Esophagus squamous epithelium (tissue), 4 donors: Measurements from ENCODE around the gene DCTN1.

Experiments
- POLR2A ChIP-seq, 4 donors: fragments of 450-650 bp; IDR thresholded peaks; one replicate each; pipeline ENCODE4 v1.6.1; 2017; ENCODE audit warnings: antibody characterized with exemption in 4 of 4, mild to moderate bottlenecking in 4 of 4, moderate library complexity in 3 of 4
- TF ChIP-seq, protein P1 (sequence below), 6 experiments: fragments of 450-650 bp in 4 of 6; fragments of 200-600 bp in 2 of 6; sonication (generic) in 2 of 6; IDR thresholded peaks; one replicate each; pipeline ENCODE4 v1.5.1; 2016 to 2019; ENCODE audit warnings: antibody characterized with exemption in 6 of 6, mild to moderate bottlenecking in 4 of 6, moderate library complexity in 4 of 6

DNA sequence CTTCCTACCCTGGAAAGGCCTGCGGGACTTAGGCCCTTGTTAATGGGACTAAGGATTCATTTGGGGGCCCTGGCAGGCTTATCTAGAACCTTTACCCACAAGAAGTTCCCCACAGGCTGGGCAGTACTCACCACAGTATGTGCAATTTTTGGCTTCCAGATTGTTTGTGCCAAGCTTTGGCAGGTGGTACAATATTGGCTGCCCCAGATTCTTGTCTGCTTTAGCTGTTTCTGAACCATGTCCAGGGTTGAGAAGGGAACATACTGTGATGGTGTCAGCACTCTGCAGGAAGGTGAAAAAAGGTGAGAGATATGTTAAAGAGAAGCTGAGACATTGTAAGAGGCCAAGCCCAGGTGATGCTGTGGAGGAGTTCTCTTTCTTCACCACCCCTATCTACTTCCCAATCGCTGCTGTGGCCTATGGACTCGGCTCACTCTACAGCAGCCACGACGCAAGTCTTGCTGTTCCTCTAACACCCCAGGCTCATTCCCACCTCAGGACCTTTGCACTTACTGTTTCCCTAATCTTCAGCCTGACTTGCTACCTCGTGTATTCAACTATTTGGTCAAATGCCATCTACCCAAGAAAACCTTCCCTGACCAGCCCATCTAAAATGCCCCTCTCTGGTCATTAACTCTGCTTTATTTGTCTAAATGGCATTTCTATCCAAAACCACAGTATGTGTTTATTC, 46.1 kb downstream of the DCTN1 start:
- TF ChIP-seq, protein P1, sequence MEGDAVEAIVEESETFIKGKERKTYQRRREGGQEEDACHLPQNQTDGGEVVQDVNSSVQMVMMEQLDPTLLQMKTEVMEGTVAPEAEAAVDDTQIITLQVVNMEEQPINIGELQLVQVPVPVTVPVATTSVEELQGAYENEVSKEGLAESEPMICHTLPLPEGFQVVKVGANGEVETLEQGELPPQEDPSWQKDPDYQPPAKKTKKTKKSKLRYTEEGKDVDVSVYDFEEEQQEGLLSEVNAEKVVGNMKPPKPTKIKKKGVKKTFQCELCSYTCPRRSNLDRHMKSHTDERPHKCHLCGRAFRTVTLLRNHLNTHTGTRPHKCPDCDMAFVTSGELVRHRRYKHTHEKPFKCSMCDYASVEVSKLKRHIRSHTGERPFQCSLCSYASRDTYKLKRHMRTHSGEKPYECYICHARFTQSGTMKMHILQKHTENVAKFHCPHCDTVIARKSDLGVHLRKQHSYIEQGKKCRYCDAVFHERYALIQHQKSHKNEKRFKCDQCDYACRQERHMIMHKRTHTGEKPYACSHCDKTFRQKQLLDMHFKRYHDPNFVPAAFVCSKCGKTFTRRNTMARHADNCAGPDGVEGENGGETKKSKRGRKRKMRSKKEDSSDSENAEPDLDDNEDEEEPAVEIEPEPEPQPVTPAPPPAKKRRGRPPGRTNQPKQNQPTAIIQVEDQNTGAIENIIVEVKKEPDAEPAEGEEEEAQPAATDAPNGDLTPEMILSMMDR (IDR thresholded peaks at IDR 0.05), result no peak
- TF ChIP-seq POLR2A (IDR thresholded peaks at IDR 0.05), result no peak
